ENCODE results near the gene WDR86. TPM values are rescaled to one million over a fixed set of nuclear protein-coding genes. Genes with fewer than 3 reads are reported as not detected.

WDR86 gene
- polyA plus RNA-seq, 2 of the 4 experiments (the other 2 are of a cell fraction), result 0.17 to 0.19 TPM

DNA sequence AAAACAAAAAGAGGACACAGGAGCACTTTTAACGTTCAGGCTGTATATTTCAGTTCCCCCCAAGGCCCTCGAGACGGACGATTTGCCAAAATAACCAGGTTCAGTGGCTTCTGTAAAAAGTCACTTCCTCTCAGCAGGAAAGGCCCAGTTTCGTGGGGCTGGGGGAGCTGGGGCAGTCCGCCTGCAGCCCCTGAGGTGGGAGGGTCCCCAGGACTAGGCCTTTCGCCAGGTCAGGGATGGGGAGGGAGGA, 28.8 kb downstream of the WDR86 start:
- Histone ChIP-seq H3K4me1 (0 out of 3 replicates have a peak, but pooled peaks cover 2% of the 10 kb centered on the region), H3K4me3 (no peak overlapping the region), H3K9me3 (no peaks in the 10 kb centered on the region), H3K4me2 (no peak overlapping the region), H3K27ac (no peak overlapping the region)
- TF ChIP-seq, protein P1, sequence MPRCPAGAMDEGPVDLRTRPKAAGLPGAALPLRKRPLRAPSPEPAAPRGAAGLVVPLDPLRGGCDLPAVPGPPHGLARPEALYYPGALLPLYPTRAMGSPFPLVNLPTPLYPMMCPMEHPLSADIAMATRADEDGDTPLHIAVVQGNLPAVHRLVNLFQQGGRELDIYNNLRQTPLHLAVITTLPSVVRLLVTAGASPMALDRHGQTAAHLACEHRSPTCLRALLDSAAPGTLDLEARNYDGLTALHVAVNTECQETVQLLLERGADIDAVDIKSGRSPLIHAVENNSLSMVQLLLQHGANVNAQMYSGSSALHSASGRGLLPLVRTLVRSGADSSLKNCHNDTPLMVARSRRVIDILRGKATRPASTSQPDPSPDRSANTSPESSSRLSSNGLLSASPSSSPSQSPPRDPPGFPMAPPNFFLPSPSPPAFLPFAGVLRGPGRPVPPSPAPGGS (IDR thresholded peaks at IDR 0.05), result no peak
- TF ChIP-seq BHLHE40 (IDR thresholded peaks at IDR 0.05; ENCODE audit: low read depth, low read length), result no peak
- FAIRE-seq (no peak), DNase-seq (ENCODE audit: low read depth in 1 of 2, low spot score in 1 of 2) (no peak), ATAC-seq (no peak)
- POLR2A ChIA-PET, result no interaction called here
- WGBS (ENCODE audit: missing lambda C conversion rate), result 84% methylated on average over 7 of the region's 7 CpGs
- CTCF ChIA-PET, result interaction anchor here (1.2 to 21.5 kb wide), 3 partner anchors 13 to 67 kb away, joined by 4 to 438 read pairs (median 24); partner anchors contain the start of gene CRYGN

DNA sequence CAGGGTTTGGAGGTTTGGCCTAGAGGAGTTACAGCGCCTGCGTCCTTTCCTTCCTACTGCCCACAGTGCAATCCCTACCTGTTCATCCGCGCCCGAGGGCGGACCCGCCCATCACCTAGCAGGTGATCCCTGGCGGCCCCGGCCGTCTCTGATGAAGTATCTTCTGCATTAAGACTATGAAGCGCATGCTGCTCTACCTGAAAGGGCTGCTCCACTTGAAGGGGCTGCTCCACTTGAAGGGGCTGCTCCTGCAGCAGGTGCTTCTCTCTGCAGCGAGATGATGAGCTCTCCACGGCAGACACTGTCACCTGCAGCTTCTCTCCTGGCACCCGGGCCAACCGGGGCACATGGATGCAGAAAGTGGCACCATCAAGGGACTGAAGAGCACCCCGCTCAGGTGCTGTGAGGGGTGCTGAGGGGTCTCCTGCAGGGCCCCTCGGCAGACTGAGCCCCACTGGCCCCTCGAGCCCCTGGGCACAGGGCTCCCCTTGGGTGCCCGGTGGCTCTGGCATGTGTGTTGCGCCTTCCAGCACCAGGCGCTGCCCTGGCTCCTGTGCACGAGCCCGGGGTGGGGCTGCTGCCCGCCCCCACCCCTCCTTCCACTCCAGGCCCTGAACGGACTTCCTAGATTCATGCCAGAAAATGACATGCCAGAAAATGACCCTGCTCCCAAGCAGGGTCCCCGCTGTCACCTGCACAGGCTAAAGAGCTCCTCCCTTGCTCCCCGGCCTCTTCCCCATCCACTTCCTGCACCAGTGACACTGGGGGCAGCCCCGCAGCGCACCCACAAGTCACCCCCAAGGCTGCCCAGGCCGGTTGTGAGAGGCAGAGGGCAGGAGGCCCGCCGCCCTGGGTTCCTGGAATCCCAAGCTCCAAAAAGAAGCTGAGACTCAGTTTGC, 29.4 kb downstream of the WDR86 start:
- DNase-seq (ENCODE audit: low read depth in 1 of 2, low spot score in 1 of 2), result no peak
- Histone ChIP-seq H3K27ac (no peak overlapping the region), H3K4me1 (0 out of 3 replicates have a peak, but pooled peaks cover 2% of the 10 kb centered on the region), H3K4me2 (no peak overlapping the region), H3K9me3 (no peaks in the 10 kb centered on the region), H3K4me3 (no peak overlapping the region)
- no peak for FAIRE-seq
- ChIA-PET CTCF (interaction anchor here (1.1 to 21.5 kb wide), 4 partner anchors 9 to 67 kb away, joined by 3 to 438 read pairs (median 14); partner anchors contain the start of gene CRYGN), POLR2A (interaction anchor here (0.6 kb wide), 1 partner anchor 154 kb away, joined by 4 read pairs; no protein-coding TSS in a partner anchor)
- no peak for ATAC-seq
- 93% methylated on average over 20 of the region's 32 CpGs for WGBS (ENCODE audit: missing lambda C conversion rate)
- no peak for TF ChIP-seq CEBPB (IDR thresholded peaks at IDR 0.05)
- no peak for TF ChIP-seq CHD4 (IDR thresholded peaks at IDR 0.05; ENCODE audit: borderline replicate concordance)
- no peak for TF ChIP-seq KDM1A (IDR thresholded peaks at IDR 0.05; ENCODE audit: low read depth)
- TF ChIP-seq, protein P2, sequence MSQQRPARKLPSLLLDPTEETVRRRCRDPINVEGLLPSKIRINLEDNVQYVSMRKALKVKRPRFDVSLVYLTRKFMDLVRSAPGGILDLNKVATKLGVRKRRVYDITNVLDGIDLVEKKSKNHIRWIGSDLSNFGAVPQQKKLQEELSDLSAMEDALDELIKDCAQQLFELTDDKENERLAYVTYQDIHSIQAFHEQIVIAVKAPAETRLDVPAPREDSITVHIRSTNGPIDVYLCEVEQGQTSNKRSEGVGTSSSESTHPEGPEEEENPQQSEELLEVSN (IDR thresholded peaks at IDR 0.05; ENCODE audit: borderline replicate concordance, low read depth), result no peak
- TF ChIP-seq JUN (IDR thresholded peaks at IDR 0.05), result no peak
- TF ChIP-seq, protein P3, sequence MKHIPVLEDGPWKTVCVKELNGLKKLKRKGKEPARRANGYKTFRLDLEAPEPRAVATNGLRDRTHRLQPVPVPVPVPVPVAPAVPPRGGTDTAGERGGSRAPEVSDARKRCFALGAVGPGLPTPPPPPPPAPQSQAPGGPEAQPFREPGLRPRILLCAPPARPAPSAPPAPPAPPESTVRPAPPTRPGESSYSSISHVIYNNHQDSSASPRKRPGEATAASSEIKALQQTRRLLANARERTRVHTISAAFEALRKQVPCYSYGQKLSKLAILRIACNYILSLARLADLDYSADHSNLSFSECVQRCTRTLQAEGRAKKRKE (CRISPR knock-in tag; IDR thresholded peaks at IDR 0.05; ENCODE audit: low read depth), result no peak
- TF ChIP-seq NFE2L2 (conservative IDR thresholded peaks at IDR 0.05; ENCODE audit: low read length), result no peak
- no peak for TF ChIP-seq JUNB (IDR thresholded peaks at IDR 0.05)
- no peak for TF ChIP-seq HEYL (CRISPR knock-in tag; IDR thresholded peaks at IDR 0.05)
- no peak for TF ChIP-seq POLR2AphosphoS2 (conservative IDR thresholded peaks at IDR 0.05; ENCODE audit: low read length)

DNA sequence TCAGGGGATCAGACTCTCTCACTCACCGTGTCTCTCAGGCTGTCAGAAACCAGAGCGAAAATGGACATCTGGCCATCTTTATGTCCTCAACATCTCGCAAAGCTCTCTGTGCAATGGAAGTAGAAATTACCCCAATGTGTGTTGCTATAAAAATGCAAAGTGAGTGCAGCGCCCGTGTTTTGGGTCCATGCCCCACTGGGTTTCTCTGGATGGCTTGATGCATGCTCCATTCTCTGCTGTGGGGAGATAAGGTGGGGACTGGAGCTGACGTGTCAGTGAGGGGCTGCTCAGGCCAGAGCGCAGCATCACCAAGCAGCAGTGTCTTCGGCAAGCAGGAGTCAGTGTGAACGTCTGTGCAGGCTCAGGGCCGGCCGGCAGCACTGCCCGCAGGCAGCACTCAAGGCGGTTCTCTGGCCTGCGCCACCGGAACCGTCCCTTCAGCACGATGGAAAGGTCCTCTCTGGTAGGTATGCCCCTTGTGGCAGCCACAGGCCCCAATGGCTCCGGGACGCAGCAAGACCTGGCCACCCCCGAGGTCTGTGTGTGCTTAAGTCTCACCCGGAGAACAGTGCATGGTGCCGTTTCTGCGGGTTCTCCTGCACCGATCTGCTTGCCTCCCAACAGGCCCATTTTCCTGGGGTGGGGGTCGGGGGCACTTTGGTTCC, 30.2 kb downstream of the WDR86 start:
- TF ChIP-seq, protein P4, sequence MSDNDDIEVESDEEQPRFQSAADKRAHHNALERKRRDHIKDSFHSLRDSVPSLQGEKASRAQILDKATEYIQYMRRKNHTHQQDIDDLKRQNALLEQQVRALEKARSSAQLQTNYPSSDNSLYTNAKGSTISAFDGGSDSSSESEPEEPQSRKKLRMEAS (IDR thresholded peaks at IDR 0.05), result no peak
- TF ChIP-seq, protein P5, sequence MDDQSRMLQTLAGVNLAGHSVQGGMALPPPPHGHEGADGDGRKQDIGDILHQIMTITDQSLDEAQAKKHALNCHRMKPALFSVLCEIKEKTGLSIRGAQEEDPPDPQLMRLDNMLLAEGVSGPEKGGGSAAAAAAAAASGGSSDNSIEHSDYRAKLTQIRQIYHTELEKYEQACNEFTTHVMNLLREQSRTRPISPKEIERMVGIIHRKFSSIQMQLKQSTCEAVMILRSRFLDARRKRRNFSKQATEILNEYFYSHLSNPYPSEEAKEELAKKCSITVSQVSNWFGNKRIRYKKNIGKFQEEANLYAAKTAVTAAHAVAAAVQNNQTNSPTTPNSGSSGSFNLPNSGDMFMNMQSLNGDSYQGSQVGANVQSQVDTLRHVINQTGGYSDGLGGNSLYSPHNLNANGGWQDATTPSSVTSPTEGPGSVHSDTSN (IDR thresholded peaks at IDR 0.05), result no peak
- TF ChIP-seq RNF2 (IDR thresholded peaks at IDR 0.05; ENCODE audit: borderline replicate concordance, low read depth) (no peak), POLR2A (IDR thresholded peaks at IDR 0.05; ENCODE audit: low read length) (no peak), RCOR1 (IDR thresholded peaks at IDR 0.05; ENCODE audit: low read depth, low read length) (no peak), ZSCAN20 (CRISPR knock-in tag; IDR thresholded peaks at IDR 0.05) (no peak), NPAS2 (CRISPR knock-in tag; IDR thresholded peaks at IDR 0.05; ENCODE audit: borderline replicate concordance) (no peak), CHD2 (IDR thresholded peaks at IDR 0.05; ENCODE audit: low read length, partially characterized antibody) (no peak), CHD4 (IDR thresholded peaks at IDR 0.05; ENCODE audit: borderline replicate concordance) (no peak), FOSB (CRISPR knock-in tag; IDR thresholded peaks at IDR 0.05) (no peak), HEYL (CRISPR knock-in tag; IDR thresholded peaks at IDR 0.05) (no peak)
- TF ChIP-seq, protein P2 (IDR thresholded peaks at IDR 0.05; ENCODE audit: borderline replicate concordance, low read depth), result no peak
- TF ChIP-seq, protein P1 (IDR thresholded peaks at IDR 0.05), result no peak
- ChIA-PET POLR2A (no interaction called here), CTCF (interaction anchor here (1.1 to 21.5 kb wide), 3 partner anchors 8 to 68 kb away, joined by 3 to 438 read pairs (median 24); partner anchors contain the start of gene CRYGN)
- H3K4me1 ChIP-seq, result 0 out of 3 replicates have a peak, but pooled peaks cover 2% of the 10 kb centered on the region
- H3K9me3 ChIP-seq, result no peaks in the 10 kb centered on the region
- FAIRE-seq, result no peak
- peak; percentile 10 to 14; a peak in 1 of 6 replicates for ATAC-seq
- DNase-seq (ENCODE audit: low read depth in 1 of 2, low spot score in 1 of 2), result no peak
- H3K4me3 ChIP-seq, result no peak overlapping the region
- WGBS (ENCODE audit: missing lambda C conversion rate), result 86% methylated on average over 23 of the region's 25 CpGs
- no peak overlapping the region for H3K27ac ChIP-seq
- H3K4me2 ChIP-seq, result no peak overlapping the region

Data from A549 (cell line).